T-cell (primary cell): ENCODE measurements around the gene KRT24. TPM values are rescaled to one million over a fixed set of nuclear protein-coding genes. Genes with fewer than 3 reads are reported as not detected.

ENCODE experiments used
- ATAC-seq, 4 experiments: fragments of 200-7000 bp in 3 of 4; fragments of 150-1000 bp in 1 of 4; cut with Tn5 transposase; replicated peaks in 1 of 4; 1 replicate in 3 of 4; 2 replicates in 1 of 4; pipeline ENCODE4 v1.10.0; 2021; ENCODE audit warnings: moderate library complexity in 3 of 4, mild to moderate bottlenecking in 2 of 4, moderate number of reproducible peaks in 1 of 4
- CTCF ChIA-PET, 2 donors: fragments of 300-600 bp; sonication (Branson Sonifier 250); formaldehyde crosslinking; loops; one replicate each; lab custom pipeline; 2022; ENCODE audit warnings: antibody characterized with exemption in 2 of 2; lab: Charles Lee
- POLR2A ChIA-PET, 2 donors: fragments of 300-600 bp; sonication (Branson Sonifier 250); formaldehyde crosslinking; loops; one replicate each; lab custom pipeline; 2022; ENCODE audit warnings: antibody characterized with exemption in 2 of 2; lab: Charles Lee
- DNase-seq, 35 experiments: peaks; one replicate each; pipeline versions ENCODE4 v3.0.0 to v3.0.0-alpha.2; 2013 to 2023
- H3K27ac ChIP-seq: one replicate; pipeline ENCODE4 v1.5.1; 2013; ENCODE audit warnings: low read length
- H3K27me3 ChIP-seq, 2 experiments: replicated peaks in 1 of 2; 1 replicate in 1 of 2; 2 replicates in 1 of 2; pipeline versions ENCODE4 v1.6.1 to v1.7.0; 2013; ENCODE audit warnings: low read length in 1 of 2, mixed read lengths in 1 of 2; ENCODE audit not compliant: control insufficient read depth in 2 of 2, insufficient read depth in 2 of 2; ENCODE audit errors: extremely low read depth in 1 of 2
- H3K36me3 ChIP-seq, 2 donors: 1 replicate in 1 of 2; 2 replicates in 1 of 2; pipeline versions ENCODE4 v1.6.1 to v1.7.0; 2013; ENCODE audit warnings: low read length in 1 of 2; ENCODE audit not compliant: control insufficient read depth in 2 of 2, insufficient read depth in 1 of 2; ENCODE audit errors: extremely low read depth in 1 of 2
- H3K4me1 ChIP-seq, 2 experiments: 1 replicate in 1 of 2; 2 replicates in 1 of 2; pipeline versions ENCODE4 v1.6.1 to v1.7.0; 2013; ENCODE audit warnings: low read length in 2 of 2, mixed read lengths in 1 of 2; ENCODE audit not compliant: insufficient read depth in 2 of 2, control insufficient read depth in 1 of 2; ENCODE audit errors: extremely low read depth in 1 of 2
- H3K4me3 ChIP-seq, 2 donors: 1 replicate in 1 of 2; 2 replicates in 1 of 2; pipeline versions ENCODE4 v1.5.1 to v1.7.0; 2013; ENCODE audit warnings: mild to moderate bottlenecking in 2 of 2, low read length in 1 of 2, moderate library complexity in 1 of 2; ENCODE audit not compliant: control insufficient read depth in 1 of 2; ENCODE audit errors: extremely low read depth in 1 of 2
- H3K9me3 ChIP-seq: 2 replicates; pipeline ENCODE4 v1.7.0; 2013
- H3K27ac Mint-ChIP-seq, 2 donors: one replicate each; pipeline ENCODE4 v1.8.0; 2020 to 2021; ENCODE audit warnings: mild to moderate bottlenecking in 2 of 2, mixed read lengths in 2 of 2
- H3K27me3 Mint-ChIP-seq, 2 donors: one replicate each; pipeline ENCODE4 v1.8.0; 2021 to 2022; ENCODE audit warnings: mixed read lengths in 2 of 2
- H3K36me3 Mint-ChIP-seq: one replicate; pipeline ENCODE4 v1.8.0; 2021; ENCODE audit warnings: mixed read lengths
- H3K4me1 Mint-ChIP-seq, 3 donors: one replicate each; pipeline ENCODE4 v1.8.0; 2020 to 2022; ENCODE audit warnings: mixed read lengths in 3 of 3, mild to moderate bottlenecking in 1 of 3
- H3K4me3 Mint-ChIP-seq, 3 donors: one replicate each; pipeline ENCODE4 v1.8.0; 2020 to 2022; ENCODE audit warnings: mild to moderate bottlenecking in 3 of 3, mixed read lengths in 3 of 3, moderate library complexity in 3 of 3
- H3K9me3 Mint-ChIP-seq, 3 donors: one replicate each; pipeline ENCODE4 v1.8.0; 2020 to 2022; ENCODE audit warnings: mixed read lengths in 3 of 3
- WGBS: methylation state at CpG from one replicate; pipeline ENCODE4 v1.1.5; 2013; ENCODE audit warnings: missing lambda C conversion rate; ENCODE audit not compliant: insufficient coverage; 5-methylcytosine and 5-hydroxymethylcytosine counted together
- total RNA-seq, 35 experiments: library from RNA in 6 of 35; stranded (reverse) in 6 of 35; fragments of 120-200 nt in 1 of 35; gene quantifications; one replicate each; pipeline versions ENCODE4 v1.2.1 to v1.2.4 and lab custom pipeline; 2013 to 2026

Gene KRT24
- total RNA-seq, 5 donors from 2014 or later (not counting 1 experiment from before 2014, with no cell fraction given) = not detected

DNA sequence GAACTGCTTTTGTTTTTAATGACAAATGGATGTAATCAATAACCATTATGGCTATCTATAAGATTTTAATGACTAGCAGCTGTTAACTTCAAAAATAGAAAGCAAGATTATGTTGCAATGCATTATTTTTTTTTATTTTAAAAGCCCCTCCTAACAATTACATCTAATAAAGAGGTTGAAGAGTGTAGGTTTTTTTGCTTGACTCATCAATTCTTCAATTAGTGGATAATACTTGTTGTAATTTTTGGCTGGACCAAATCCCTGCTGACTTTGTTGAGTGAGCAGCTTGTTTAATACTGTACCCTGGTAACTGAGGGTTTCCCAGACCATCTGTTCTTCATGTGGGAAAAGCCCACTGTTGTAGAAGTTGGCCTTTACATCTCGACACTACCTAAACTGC, 27.4 kb upstream of the KRT24 start:
- Mint-ChIP-seq H3K9me3 (no peaks in the 10 kb centered on the region), H3K4me3 (no peak overlapping the region), H3K27ac (no peak overlapping the region), H3K27me3 (peaks cover 17 to 20% of the 10 kb centered on the region in 2 donors), H3K4me1 (no peaks in the 10 kb centered on the region), H3K36me3 (no peaks in the 10 kb centered on the region)
- ATAC-seq = no peak
- no peak overlapping the region for H3K27ac ChIP-seq
- DNase-seq = no peak
- no peaks in the 10 kb centered on the region for H3K4me1 ChIP-seq
- ChIA-PET CTCF (interaction anchor here in 1 of 2 donors (0.6 kb wide), 1 partner anchor 106 kb away, joined by 3 read pairs; no protein-coding TSS in a partner anchor), POLR2A (interaction anchor here (0.6 kb wide), 2 partner anchors 590 to 687 kb away, joined by 5 to 8 read pairs; partner anchors contain the start of gene CASC3 (in 1 of the 2))
- H3K4me3 ChIP-seq = no peak overlapping the region
- no peaks in the 10 kb centered on the region for H3K9me3 ChIP-seq
- peaks cover 10 to 13% of the 10 kb centered on the region in 2 experiments for H3K27me3 ChIP-seq
- 80% methylated on average over 1 of the region's 1 CpG for WGBS
- no peaks in the 10 kb centered on the region for H3K36me3 ChIP-seq

DNA sequence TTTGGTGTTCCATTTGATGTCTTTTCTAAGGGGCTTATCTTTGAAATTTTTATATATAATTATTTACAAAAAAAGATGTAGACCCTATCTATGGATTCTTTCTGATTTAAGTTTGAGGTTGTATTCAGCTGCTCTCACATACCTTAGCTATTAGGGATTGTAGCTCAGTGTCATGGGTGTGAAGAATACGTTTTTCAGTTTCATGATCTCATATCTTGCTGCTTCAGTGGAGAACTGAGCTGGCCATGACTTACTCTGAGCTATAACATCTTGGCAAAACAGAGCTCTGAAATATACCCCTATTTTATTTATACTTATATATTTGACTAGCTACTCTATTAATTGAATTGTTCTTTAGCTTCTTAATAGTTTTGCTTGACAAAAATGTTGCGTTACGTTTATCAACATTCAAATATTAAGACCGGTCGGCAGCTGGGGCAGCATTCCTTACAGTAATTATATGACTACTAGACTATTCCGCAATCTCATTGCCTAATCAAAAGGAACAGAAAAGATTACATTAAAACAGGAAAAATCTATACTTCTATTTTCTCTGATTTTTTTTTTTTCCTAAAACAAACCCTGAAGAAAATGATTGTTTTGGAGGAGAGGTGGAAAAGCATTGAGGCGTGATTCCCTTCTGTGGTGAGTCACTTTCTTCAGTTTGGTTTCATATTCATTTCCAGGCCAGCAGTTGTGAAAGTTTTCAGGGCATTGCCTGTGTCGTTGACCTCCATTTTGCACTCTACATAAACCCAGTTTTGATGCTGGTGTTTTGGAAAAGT, 24.1 kb upstream of the KRT24 start:
- DNase-seq = no peak
- Histone ChIP-seq H3K36me3 (no peaks in the 10 kb centered on the region), H3K27me3 (peaks cover 6 to 12% of the 10 kb centered on the region in 2 experiments), H3K4me1 (no peaks in the 10 kb centered on the region), H3K27ac (no peak overlapping the region), H3K9me3 (no peaks in the 10 kb centered on the region), H3K4me3 (no peak overlapping the region)
- Mint-ChIP-seq H3K36me3 (no peaks in the 10 kb centered on the region), H3K4me1 (no peaks in the 10 kb centered on the region), H3K4me3 (no peak overlapping the region), H3K9me3 (no peaks in the 10 kb centered on the region), H3K27ac (no peak overlapping the region), H3K27me3 (peaks cover 21 to 26% of the 10 kb centered on the region in 2 donors)
- ChIA-PET CTCF (interaction anchor here (0.6 to 1.1 kb wide), 3 partner anchors 33 to 330 kb away, joined by 3 to 4 read pairs (median 3); no protein-coding TSS in a partner anchor), POLR2A (no interaction called here)
- no CpG with 5 or more reads among the region's 8 CpGs for WGBS
- no peak for ATAC-seq

DNA sequence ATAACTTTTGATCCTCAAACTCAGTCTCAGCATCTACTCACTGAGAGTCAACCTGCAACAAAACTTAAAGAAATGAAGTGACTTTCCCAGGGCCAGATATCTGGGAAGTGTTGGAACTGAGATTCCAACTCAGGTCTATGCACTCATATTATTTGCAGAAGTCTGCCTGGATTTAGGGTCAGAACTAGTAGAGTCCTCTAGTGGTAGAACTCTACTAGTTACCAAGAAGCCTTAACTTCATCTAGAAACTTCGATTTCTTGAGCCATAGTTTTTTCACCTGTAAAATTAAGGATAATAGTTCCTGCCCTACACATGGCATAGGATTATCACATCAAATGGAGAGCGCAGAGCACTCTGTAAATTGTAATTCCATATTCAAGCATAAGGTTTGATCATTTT, 23.4 kb upstream of the KRT24 start:
- POLR2A ChIA-PET = no interaction called here
- DNase-seq = peak in 1 of 35 experiments; percentile 36
- Mint-ChIP-seq H3K27ac (no peak overlapping the region), H3K27me3 (peaks cover 21 to 25% of the 10 kb centered on the region in 2 donors), H3K4me1 (no peaks in the 10 kb centered on the region), H3K36me3 (no peaks in the 10 kb centered on the region), H3K4me3 (no peak overlapping the region), H3K9me3 (no peaks in the 10 kb centered on the region)
- H3K9me3 ChIP-seq = no peaks in the 10 kb centered on the region
- peak in 3 of 4 experiments; percentile 41 to 55 (median 50) for ATAC-seq
- peaks cover 6 to 10% of the 10 kb centered on the region in 2 experiments for H3K27me3 ChIP-seq
- no peak overlapping the region for H3K27ac ChIP-seq
- no peaks in the 10 kb centered on the region for H3K4me1 ChIP-seq
- no peaks in the 10 kb centered on the region for H3K36me3 ChIP-seq
- no peak overlapping the region for H3K4me3 ChIP-seq
- WGBS = no CpG with 5 or more reads among the region's 2 CpGs
- CTCF ChIA-PET = interaction anchor here (0.6 to 1.1 kb wide), 3 partner anchors 33 to 329 kb away, joined by 3 to 4 read pairs (median 3); no protein-coding TSS in a partner anchor

DNA sequence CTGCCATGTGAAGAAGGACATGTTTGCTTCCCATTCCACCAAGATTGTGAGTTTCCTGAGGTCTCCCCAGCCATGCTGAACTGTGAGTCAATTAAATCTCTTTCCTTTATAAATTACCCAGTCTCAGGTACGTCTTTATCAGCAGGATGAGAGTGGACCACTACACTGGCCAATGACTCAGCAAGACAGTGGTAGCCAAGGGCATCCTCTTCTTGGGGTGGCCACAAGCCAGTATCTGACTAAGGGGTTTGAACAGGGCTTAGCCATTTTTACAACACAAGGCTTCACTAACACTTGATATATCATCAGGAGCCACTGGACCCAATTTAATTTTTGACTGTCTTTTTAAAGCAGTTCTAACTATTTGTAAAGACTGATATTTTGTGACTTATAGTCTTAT, 21.1 kb upstream of the KRT24 start:
- H3K27ac ChIP-seq = no peak overlapping the region
- Mint-ChIP-seq H3K27me3 (peaks cover 12 to 25% of the 10 kb centered on the region in 2 donors), H3K9me3 (no peaks in the 10 kb centered on the region), H3K4me1 (no peaks in the 10 kb centered on the region), H3K4me3 (no peak overlapping the region), H3K27ac (no peak overlapping the region), H3K36me3 (no peaks in the 10 kb centered on the region)
- POLR2A ChIA-PET = no interaction called here
- DNase-seq (no peak), ATAC-seq (no peak)
- peaks cover 3 to 14% of the 10 kb centered on the region in 2 experiments for H3K27me3 ChIP-seq
- H3K9me3 ChIP-seq = no peaks in the 10 kb centered on the region
- no peaks in the 10 kb centered on the region for H3K36me3 ChIP-seq
- no peaks in the 10 kb centered on the region for H3K4me1 ChIP-seq
- no peak overlapping the region for H3K4me3 ChIP-seq
- 100% methylated on average over 1 of the region's 1 CpG for WGBS
- CTCF ChIA-PET = no interaction called here

DNA sequence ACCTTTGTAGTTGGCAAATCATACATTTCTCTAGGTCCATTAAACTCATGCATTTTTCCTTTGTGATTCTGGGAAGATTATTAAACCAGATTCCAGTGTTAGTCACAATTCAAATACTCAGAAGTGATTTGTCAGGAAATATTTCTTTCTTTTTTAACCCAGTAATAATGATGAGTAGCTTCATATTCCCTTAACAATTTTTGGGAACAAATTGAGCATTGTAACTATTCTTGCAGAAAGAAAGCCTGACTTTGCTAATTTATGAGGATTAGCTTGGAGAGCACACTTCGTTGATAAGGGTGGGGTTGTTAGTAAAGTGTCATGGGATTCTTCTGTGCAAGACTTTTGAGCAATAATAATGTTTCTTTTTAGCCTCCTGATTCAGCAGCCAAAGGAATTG, 18.7 kb upstream of the KRT24 start:
- CTCF ChIA-PET = no interaction called here
- Histone ChIP-seq H3K4me3 (no peak overlapping the region), H3K4me1 (no peaks in the 10 kb centered on the region), H3K9me3 (no peaks in the 10 kb centered on the region), H3K36me3 (no peaks in the 10 kb centered on the region), H3K27me3 (peaks cover 3 to 17% of the 10 kb centered on the region in 2 experiments), H3K27ac (no peak overlapping the region)
- DNase-seq = no peak
- WGBS = no CpG with 5 or more reads among the region's 1 CpG
- POLR2A ChIA-PET = no interaction called here
- no peaks in the 10 kb centered on the region for H3K36me3 Mint-ChIP-seq
- no peaks in the 10 kb centered on the region for H3K4me1 Mint-ChIP-seq
- H3K9me3 Mint-ChIP-seq = no peaks in the 10 kb centered on the region
- no peak overlapping the region for H3K27ac Mint-ChIP-seq
- no peak overlapping the region for H3K4me3 Mint-ChIP-seq
- peaks cover 15 to 31% of the 10 kb centered on the region in 2 donors for H3K27me3 Mint-ChIP-seq
- no peak for ATAC-seq

DNA sequence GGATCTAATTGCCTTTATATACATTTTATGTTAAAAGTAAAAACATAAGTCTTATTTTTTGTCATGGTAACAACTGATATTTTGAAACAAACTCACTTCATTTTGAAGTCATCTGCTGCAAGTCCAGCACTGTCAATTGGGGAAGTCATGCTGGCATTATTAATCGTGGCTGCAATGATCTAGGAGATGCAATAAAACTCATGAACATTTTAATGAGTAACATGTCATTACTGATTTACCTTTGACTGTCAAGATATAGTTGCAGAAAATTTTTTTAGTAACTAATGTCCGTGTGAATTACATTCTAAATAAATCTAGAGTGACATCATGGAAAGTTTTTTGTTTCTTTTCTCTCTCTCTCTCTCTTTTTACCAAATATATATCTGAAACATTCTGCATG, 17.3 kb upstream of the KRT24 start:
- peaks cover 3 to 17% of the 10 kb centered on the region in 2 experiments for H3K27me3 ChIP-seq
- H3K36me3 Mint-ChIP-seq = no peaks in the 10 kb centered on the region
- H3K4me3 Mint-ChIP-seq = no peak overlapping the region
- ATAC-seq = no peak
- no peaks in the 10 kb centered on the region for H3K9me3 Mint-ChIP-seq
- H3K4me1 Mint-ChIP-seq = no peaks in the 10 kb centered on the region
- no peaks in the 10 kb centered on the region for H3K9me3 ChIP-seq
- H3K27me3 Mint-ChIP-seq = peaks cover 13 to 38% of the 10 kb centered on the region in 2 donors
- H3K4me3 ChIP-seq = no peak overlapping the region
- no peaks in the 10 kb centered on the region for H3K36me3 ChIP-seq
- CTCF ChIA-PET = no interaction called here
- no peak for DNase-seq
- no peak overlapping the region for H3K27ac Mint-ChIP-seq
- POLR2A ChIA-PET = no interaction called here
- no peaks in the 10 kb centered on the region for H3K4me1 ChIP-seq
- WGBS = no CpG with 5 or more reads among the region's 2 CpGs
- H3K27ac ChIP-seq = no peak overlapping the region
